Panc1 (cell line): ENCODE results near the gene CD6.

Experiments used
- POLR2AphosphoS5 ChIP-seq: IDR thresholded peaks from 2 replicates; pipeline ENCODE4 v1.6.1; 2012; ENCODE audit warnings: mild to moderate bottlenecking, low read depth, low read length, moderate library complexity
- REST ChIP-seq, 2 experiments: IDR thresholded peaks; 2 replicates each; pipeline ENCODE4 v1.6.1; 2011 to 2012; ENCODE audit warnings: low read depth in 2 of 2, control low read depth in 1 of 2, low read length in 1 of 2, mild to moderate bottlenecking in 1 of 2, moderate library complexity in 1 of 2; ENCODE audit not compliant: insufficient read depth in 1 of 2
- SIN3A ChIP-seq: IDR thresholded peaks from 2 replicates; pipeline ENCODE4 v1.6.1; 2012; ENCODE audit warnings: low read depth, mild to moderate bottlenecking, low read length, moderate library complexity, borderline replicate concordance; ENCODE audit not compliant: insufficient read depth
- TCF7L2 ChIP-seq: IDR thresholded peaks from 2 replicates; pipeline ENCODE4 v1.6.1; 2011; ENCODE audit warnings: mild to moderate bottlenecking, low read depth, low read length, inconsistent platforms
- TF ChIP-seq, protein P1 (sequence below): fragments of 450-650 bp; IDR thresholded peaks from 2 replicates; pipeline ENCODE4 v1.5.1; 2017; ENCODE audit warnings: mild to moderate bottlenecking

GRCh38 chr11:61019037-61019831 lies 47.8 kb downstream of the CD6 start:
- TF ChIP-seq, protein P1, sequence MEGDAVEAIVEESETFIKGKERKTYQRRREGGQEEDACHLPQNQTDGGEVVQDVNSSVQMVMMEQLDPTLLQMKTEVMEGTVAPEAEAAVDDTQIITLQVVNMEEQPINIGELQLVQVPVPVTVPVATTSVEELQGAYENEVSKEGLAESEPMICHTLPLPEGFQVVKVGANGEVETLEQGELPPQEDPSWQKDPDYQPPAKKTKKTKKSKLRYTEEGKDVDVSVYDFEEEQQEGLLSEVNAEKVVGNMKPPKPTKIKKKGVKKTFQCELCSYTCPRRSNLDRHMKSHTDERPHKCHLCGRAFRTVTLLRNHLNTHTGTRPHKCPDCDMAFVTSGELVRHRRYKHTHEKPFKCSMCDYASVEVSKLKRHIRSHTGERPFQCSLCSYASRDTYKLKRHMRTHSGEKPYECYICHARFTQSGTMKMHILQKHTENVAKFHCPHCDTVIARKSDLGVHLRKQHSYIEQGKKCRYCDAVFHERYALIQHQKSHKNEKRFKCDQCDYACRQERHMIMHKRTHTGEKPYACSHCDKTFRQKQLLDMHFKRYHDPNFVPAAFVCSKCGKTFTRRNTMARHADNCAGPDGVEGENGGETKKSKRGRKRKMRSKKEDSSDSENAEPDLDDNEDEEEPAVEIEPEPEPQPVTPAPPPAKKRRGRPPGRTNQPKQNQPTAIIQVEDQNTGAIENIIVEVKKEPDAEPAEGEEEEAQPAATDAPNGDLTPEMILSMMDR: no peak
- no peak for TF ChIP-seq REST (IDR thresholded peaks at IDR 0.05; ENCODE audit: insufficient read depth in 1 of 2, low read depth in 2 of 2, low read length in 1 of 2)
- no peak for TF ChIP-seq POLR2AphosphoS5
- no peak for TF ChIP-seq SIN3A
- no peak for TF ChIP-seq TCF7L2
